ENCODE results near the gene DLG3.

DLG3 gene

DNA sequence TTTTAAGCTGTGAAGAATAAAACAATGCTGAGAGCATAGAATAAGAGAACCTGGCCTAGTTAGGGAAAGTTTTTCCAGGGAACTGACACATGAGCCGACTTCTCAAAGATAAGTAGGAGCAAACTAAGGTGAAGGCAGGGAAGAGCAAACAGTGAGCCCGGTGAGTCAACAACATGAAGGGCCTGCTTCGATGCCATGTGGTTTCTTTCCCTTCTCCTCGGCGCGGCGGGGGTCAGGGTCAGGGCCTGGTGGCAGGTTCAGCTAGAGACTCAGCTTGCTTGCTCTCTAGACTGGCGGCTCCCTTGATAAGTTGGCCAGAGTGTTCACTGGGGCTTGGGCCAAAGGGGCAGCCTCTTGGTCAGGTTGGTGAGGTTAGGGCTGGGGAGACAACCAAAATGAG is 81.1 kb downstream of the DLG3 start:
- DNase-seq (ENCODE audit: low spot score): no peak

DNA sequence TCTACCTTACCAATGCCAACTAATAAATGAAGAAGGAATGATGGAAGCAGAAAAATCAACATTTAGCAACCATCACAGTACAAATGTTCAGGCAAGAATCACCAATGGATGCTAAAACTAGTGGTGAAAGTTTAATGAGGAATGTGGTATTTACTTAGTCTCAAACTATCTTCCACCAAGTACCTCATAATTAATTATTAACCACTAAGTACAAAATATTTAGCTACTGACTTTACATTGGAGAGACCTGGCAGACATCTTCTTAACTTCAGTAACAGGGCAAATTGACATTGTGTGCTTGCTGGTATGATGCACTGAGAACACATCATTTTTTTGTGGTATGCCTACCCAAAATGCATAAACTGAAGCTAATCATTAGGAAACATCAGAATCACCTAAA is 82.4 kb downstream of the DLG3 start:
- no peak for DNase-seq (ENCODE audit: low spot score)

DNA sequence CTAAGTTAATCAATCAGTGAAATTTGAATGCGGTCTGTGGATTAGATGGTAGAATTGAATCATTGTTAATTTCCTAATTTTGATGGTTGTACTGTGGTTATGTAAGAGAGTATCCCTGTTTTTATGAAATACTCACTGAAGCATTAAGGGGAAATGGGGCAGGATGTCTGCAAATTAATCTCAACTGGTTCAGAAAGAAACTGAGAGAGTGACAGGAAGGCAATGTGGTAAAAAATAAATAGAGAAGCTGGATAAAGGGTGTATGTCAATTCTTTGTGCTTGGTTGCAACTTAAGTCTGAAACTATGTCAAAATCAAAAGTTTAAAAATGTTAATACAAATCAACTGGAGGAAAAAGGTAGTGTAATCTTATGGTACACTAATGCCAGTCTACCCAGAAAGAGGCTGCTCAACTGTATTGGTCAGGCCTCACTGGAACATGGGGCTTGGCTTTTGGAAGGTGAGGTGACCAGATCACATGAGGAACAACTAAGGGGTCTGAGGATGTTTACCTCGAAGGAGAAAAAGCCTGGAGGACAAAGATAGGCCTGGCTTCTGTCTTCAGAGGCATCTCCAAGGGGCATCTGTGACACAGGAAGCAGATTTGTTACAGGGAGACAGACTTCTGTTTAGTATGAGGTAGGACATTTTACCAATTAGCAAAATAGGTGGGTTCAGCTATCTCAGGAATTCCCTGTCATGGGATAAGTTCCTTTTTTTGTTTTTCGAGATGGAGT is 83.1 kb downstream of the DLG3 start:
- no peak for DNase-seq (ENCODE audit: low spot score)

DNA sequence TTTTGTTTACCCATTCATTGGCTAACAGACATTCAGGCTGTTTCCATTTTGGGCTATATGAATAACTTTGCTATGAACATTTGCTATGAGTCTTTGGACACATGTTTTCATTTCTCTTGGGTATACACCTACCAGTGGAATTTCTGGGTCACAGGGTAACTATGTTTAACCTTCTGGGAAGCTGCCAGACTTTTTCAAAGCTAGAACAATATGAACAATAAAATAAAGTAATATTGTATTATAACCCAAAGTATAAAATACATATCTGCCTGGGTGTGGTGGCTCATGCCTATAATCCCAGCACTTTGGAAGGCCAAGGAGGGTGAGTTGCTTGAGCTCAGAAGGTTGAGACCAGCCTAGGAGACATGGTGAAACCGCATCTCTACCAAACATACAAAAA is 90.6 kb downstream of the DLG3 start:
- no peak for DNase-seq (ENCODE audit: low spot score)

DNA sequence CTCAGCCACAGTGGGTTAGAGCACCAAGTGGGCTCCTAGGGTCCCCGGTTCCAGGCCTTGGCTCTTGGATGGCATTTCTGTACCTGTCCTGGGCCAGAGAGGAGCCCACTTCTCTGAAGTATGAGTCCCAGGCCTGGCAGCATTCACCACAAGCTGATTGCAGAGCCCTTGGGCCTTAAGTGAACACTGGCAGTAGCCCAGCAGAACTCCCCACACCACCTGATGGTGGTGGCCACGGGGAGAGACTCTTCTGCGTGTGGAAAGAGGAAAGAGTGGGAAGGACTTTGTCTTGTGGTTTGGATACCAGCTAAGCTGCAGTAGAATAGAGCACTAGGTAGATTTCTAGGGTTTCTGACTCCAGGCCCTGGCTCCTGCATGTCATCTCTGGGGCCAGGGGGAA is 104.8 kb downstream of the DLG3 start:
- no peak for DNase-seq (ENCODE audit: low spot score)

DNA sequence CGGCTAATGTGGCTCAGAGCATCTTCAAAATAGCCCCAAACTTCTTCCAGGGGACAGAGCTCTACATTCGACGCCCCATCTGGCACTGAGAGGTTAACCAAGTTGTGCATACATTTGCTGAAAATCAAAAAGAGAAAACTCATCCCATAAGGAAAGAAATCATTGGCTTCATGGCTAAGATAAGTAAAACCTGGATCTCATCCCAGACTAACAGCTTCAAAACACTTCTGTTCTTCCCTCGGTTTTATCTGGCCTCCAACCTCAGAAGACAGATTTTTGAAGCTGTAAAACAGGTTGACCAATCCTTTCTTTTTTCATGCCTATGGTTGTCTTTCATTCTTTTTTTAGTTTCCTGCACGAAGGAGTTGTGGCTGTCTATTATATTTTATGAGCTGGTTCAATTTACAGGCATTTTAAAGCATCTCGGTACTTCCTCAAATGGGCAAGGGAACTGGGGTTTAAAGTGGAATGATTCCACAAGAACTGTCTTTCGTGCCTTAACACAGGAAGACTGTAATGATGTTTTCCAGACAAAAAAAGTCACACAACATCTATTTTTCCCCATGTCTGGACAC is 107.6 kb downstream of the DLG3 start:
- DNase-seq (ENCODE audit: low spot score): no peak

DNA sequence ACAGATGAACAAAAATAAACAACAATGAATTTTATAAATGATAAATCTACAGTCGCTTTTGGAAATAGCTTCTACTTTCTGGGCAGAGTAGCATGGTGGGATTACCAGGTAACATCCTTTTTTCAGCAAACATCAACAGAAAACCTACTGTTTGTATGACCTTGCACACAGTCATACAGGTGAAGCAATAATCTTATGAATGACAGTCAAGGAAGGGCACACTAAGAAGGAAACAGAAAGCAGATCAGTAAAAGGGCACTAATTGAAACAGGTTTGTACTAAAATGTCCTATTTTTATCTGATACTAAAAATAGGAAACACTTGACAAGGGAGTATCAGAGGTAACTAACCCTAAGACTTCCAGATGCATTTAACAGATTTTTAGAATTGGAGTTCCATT is 108.9 kb downstream of the DLG3 start:
- DNase-seq (ENCODE audit: low spot score): no peak

DNA sequence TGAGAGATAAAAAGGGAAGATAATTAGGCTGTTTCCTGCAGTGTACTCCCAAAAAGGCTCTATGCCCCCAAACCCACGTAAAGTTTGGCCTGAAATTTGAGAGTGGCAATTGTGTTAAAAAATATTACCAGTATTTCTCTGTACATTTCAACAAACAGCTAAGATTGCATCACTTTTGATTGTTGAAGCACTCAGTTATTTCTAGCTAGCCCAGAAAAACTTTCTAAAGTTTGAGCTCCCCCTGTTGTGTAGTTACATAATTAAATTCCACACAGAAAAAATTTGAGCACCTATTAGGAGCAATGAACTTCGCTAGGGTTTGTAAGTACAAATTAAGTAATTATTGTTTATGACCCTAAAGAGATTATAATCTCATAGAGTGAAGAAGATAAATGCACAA is 109.4 kb downstream of the DLG3 start:
- DNase-seq (ENCODE audit: low spot score): peak; percentile 25

DNA sequence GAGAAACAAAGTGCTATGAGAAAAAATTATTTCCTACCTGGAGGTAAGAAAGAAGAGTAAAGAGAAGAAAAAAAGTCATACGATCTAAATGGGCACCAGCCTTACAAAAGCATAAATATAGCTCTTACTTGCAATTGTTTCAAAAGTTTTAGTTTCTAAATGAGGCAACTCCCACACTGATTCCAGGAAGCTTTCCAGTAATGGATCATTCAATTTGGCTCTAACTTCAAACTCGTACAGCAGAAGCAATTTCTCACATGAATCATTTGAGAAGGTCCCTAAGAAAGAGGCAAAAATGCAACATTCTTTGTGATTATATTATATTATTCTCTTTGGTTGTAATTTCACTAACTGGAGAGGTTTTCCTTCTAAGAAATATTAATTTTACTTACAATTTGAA is 109.9 kb downstream of the DLG3 start:
- no peak for DNase-seq (ENCODE audit: low spot score)

DNA sequence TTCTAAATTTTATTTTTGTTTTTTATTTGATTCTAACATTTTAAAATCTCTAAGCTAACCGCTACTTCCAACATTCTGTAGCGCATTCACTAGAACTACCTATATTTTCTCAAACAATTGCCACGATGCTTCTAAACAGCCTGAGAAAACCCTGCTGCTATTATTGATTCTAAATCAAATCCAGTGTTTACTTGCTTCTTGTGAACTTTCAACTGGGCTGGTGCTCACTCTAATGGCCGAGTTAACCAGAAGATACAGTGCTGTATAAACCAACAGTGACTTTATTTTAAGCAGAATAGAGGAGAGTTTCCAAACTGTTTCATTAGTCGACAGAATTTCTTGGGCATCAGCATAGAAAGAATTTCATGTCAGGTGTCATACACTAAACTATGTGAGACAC is 110.3 kb downstream of the DLG3 start:
- DNase-seq (ENCODE audit: low spot score): no peak

All from LoVo (cell line).